ENCODE results near the gene TMEM52B.
A peak's percentile ranks its signal among the peaks of the same experiment; 100 is the strongest.

TMEM52B gene

GRCh38 chr12:10178821-10179220 is at the start of gene TMEM52B:
TSS of gene TMEM52B (plus strand) at chr12:10179032. CDS start at chr12:10179575, 543 bp downstream.
- DNase-seq = no peak

GRCh38 chr12:10130042-10130441 is 48.8 kb upstream of the TMEM52B start, which contains the start of gene CLEC7A:
TSS of gene CLEC7A (minus strand) at chr12:10130199. CDS start at chr12:10130082, 117 bp downstream.
- no peak for DNase-seq

- DNase-seq = no peak
These were observed 47.6 kb upstream of the TMEM52B start for GRCh38 chr12:10131111-10131690.

GRCh38 chr12:10132850-10133370 is 45.9 kb upstream of the TMEM52B start:
- no peak for DNase-seq

GRCh38 chr12:10135126-10135525 is 43.7 kb upstream of the TMEM52B start:
- DNase-seq = no peak

GRCh38 chr12:10136637-10137205 is 42.1 kb upstream of the TMEM52B start:
- no peak for DNase-seq

- peak; percentile 31 for DNase-seq
These were observed 38.8 kb upstream of the TMEM52B start for GRCh38 chr12:10140001-10140400.

GRCh38 chr12:10142976-10143589 is 35.7 kb upstream of the TMEM52B start:
- DNase-seq = no peak

GRCh38 chr12:10147714-10148403 is 31.0 kb upstream of the TMEM52B start:
- no peak for DNase-seq

GRCh38 chr12:10151621-10152020 is 27.2 kb upstream of the TMEM52B start:
- DNase-seq = no peak

GRCh38 chr12:10153271-10154144 is 25.3 kb upstream of the TMEM52B start:
- DNase-seq = peak; percentile 96

- DNase-seq = no peak
These were observed 24.7 kb upstream of the TMEM52B start for GRCh38 chr12:10154145-10154496.

- DNase-seq = no peak
These were observed 22.9 kb upstream of the TMEM52B start for GRCh38 chr12:10155966-10156365.

- no peak for DNase-seq
These were observed 20.4 kb upstream of the TMEM52B start for GRCh38 chr12:10158406-10158805.

GRCh38 chr12:10159280-10159679 is 19.6 kb upstream of the TMEM52B start:
- no peak for DNase-seq

- no peak for DNase-seq
These were observed 18.0 kb upstream of the TMEM52B start for GRCh38 chr12:10160617-10161385.

GRCh38 chr12:10163084-10163483 is 15.7 kb upstream of the TMEM52B start:
- no peak for DNase-seq

- no peak for DNase-seq
These were observed 13.4 kb upstream of the TMEM52B start for GRCh38 chr12:10165421-10165820.

- DNase-seq = no peak
These were observed 11.2 kb upstream of the TMEM52B start for GRCh38 chr12:10167599-10167998.

- DNase-seq = no peak
These were observed 9.7 kb upstream of the TMEM52B start for GRCh38 chr12:10169104-10169503.

GRCh38 chr12:10170216-10170615 is 8.6 kb upstream of the TMEM52B start:
- no peak for DNase-seq

Data from retina (tissue), 1 donor.